Trophoblast cell (in vitro differentiated cells and primary cell): ENCODE measurements around the gene ADAM17.

ENCODE experiments used
- DNase-seq, 2 donors: peaks; one replicate each; pipeline ENCODE4 v3.0.0-alpha.2; 2016
- H2AFZ ChIP-seq: 2 replicates; pipeline ENCODE4 v1.6.1; 2013; ENCODE audit warnings: low read length, moderate library complexity, mild to moderate bottlenecking; ENCODE audit not compliant: insufficient read depth, poor library complexity
- H2AK5ac ChIP-seq: 2 replicates; pipeline ENCODE4 v1.6.1; 2013; ENCODE audit warnings: mild to moderate bottlenecking, low read length
- H2BK120ac ChIP-seq: 2 replicates; pipeline ENCODE4 v1.6.1; 2013; ENCODE audit warnings: low read length, mild to moderate bottlenecking, moderate library complexity; ENCODE audit not compliant: insufficient read depth, poor library complexity
- H2BK12ac ChIP-seq: 2 replicates; pipeline ENCODE4 v1.6.1; 2013; ENCODE audit warnings: mild to moderate bottlenecking, low read length, moderate library complexity
- H2BK5ac ChIP-seq: 2 replicates; pipeline ENCODE4 v1.6.1; 2013; ENCODE audit warnings: low read length, low read depth, moderate library complexity, mild to moderate bottlenecking; ENCODE audit not compliant: poor library complexity
- H3K14ac ChIP-seq: 2 replicates; pipeline ENCODE4 v1.6.1; 2013; ENCODE audit warnings: mild to moderate bottlenecking, low read length
- H3K18ac ChIP-seq: 2 replicates; pipeline ENCODE4 v1.6.1; 2013; ENCODE audit warnings: mild to moderate bottlenecking, low read length
- H3K23ac ChIP-seq: 2 replicates; pipeline ENCODE4 v1.6.1; 2013; ENCODE audit warnings: low read length
- H3K27ac ChIP-seq: 2 replicates; pipeline ENCODE4 v1.5.1; 2013; ENCODE audit warnings: low read depth, mild to moderate bottlenecking, inconsistent platforms, low read length, moderate library complexity
- H3K27me3 ChIP-seq: 2 replicates; pipeline ENCODE4 v1.6.1; 2013; ENCODE audit warnings: inconsistent platforms, mild to moderate bottlenecking, low read length, moderate library complexity; ENCODE audit not compliant: insufficient read depth
- H3K36me3 ChIP-seq, 2 experiments: 1 replicate in 1 of 2; 2 replicates in 1 of 2; pipeline ENCODE4 v1.6.1; 2013; ENCODE audit warnings: low read length in 2 of 2, mild to moderate bottlenecking in 2 of 2, moderate library complexity in 1 of 2; ENCODE audit not compliant: insufficient read depth in 2 of 2, control insufficient read depth in 1 of 2
- H3K4ac ChIP-seq: 2 replicates; pipeline ENCODE4 v1.6.1; 2013; ENCODE audit warnings: low read depth, mild to moderate bottlenecking, low read length, moderate library complexity
- H3K4me1 ChIP-seq, 2 experiments: 1 replicate in 1 of 2; 2 replicates in 1 of 2; pipeline ENCODE4 v1.6.1; 2013; ENCODE audit warnings: low read length in 2 of 2, mild to moderate bottlenecking in 2 of 2, moderate library complexity in 1 of 2; ENCODE audit not compliant: insufficient read depth in 2 of 2, control insufficient read depth in 1 of 2
- H3K4me2 ChIP-seq: 2 replicates; pipeline ENCODE4 v1.6.1; 2013; ENCODE audit warnings: inconsistent platforms, mild to moderate bottlenecking, low read length, moderate library complexity
- H3K4me3 ChIP-seq: 2 replicates; pipeline ENCODE4 v1.5.1; 2013; ENCODE audit warnings: mild to moderate bottlenecking, low read depth, low read length, inconsistent platforms
- H3K79me1 ChIP-seq: one replicate; pipeline ENCODE4 v1.6.1; 2013; ENCODE audit warnings: low read length
- H3K79me2 ChIP-seq: 2 replicates; pipeline ENCODE4 v1.6.1; 2013; ENCODE audit warnings: low read length, mild to moderate bottlenecking; ENCODE audit not compliant: control insufficient read depth, insufficient read depth, poor library complexity
- H3K9ac ChIP-seq: 2 replicates; pipeline ENCODE4 v1.6.1; 2013; ENCODE audit warnings: mild to moderate bottlenecking, low read length
- H3K9me3 ChIP-seq: 2 replicates; pipeline ENCODE4 v1.6.1; 2013; ENCODE audit warnings: low read depth, mild to moderate bottlenecking, control low read depth, inconsistent platforms, low read length; ENCODE audit not compliant: insufficient read depth
- H4K12ac ChIP-seq: 2 replicates; pipeline ENCODE4 v1.6.1; 2013; ENCODE audit warnings: low read depth, mild to moderate bottlenecking, low read length, moderate library complexity
- H4K8ac ChIP-seq: 2 replicates; pipeline ENCODE4 v1.6.1; 2013; ENCODE audit warnings: low read depth, mild to moderate bottlenecking, low read length, moderate library complexity
- H4K91ac ChIP-seq: one replicate; pipeline ENCODE4 v1.6.1; 2013; ENCODE audit warnings: low read depth, mild to moderate bottlenecking, low read length, moderate library complexity
- WGBS: extraction: QIAGEN DNeasy Blood & Tissue Kit; methylation state at CpG from one replicate; pipeline ENCODE4 v1.1.7; 2013; ENCODE audit warnings: missing lambda C conversion rate; ENCODE audit not compliant: insufficient read length, insufficient coverage; ENCODE audit errors: extremely low coverage; 5-methylcytosine and 5-hydroxymethylcytosine counted together

Gene ADAM17

GRCh38 chr2:9593925-9594324 lies 38.3 kb upstream of the ADAM17 start:
- Histone ChIP-seq H3K18ac (no peak overlapping the region), H3K14ac (no peak overlapping the region), H3K79me1 (no peaks in the 10 kb centered on the region), H2AK5ac (no peak overlapping the region), H4K91ac (no peak overlapping the region), H3K36me3 (peaks cover 5 to 8% of the 10 kb centered on the region in 2 experiments), H3K4me3 (no peak overlapping the region), H3K9ac (no peak overlapping the region), H3K4me1 (peaks cover 0 to 4% of the 10 kb centered on the region in 2 experiments), H4K12ac (no peak overlapping the region), H2BK5ac (no peak overlapping the region), H3K9me3 (no peaks in the 10 kb centered on the region), H2BK120ac (no peak overlapping the region), H2BK12ac (no peak overlapping the region), H3K4me2 (no peak overlapping the region), H3K4ac (no peak overlapping the region), H4K8ac (no peak overlapping the region), H3K79me2 (peaks cover 6% of the 10 kb centered on the region), H2AFZ (no peak overlapping the region), H3K27me3 (no peaks in the 10 kb centered on the region), H3K27ac (no peak overlapping the region), H3K23ac (no peak overlapping the region)
- DNase-seq: no peak
- WGBS: 100% methylated on average over 1 of the region's 4 CpGs

GRCh38 chr2:9592699-9593098 lies 37.1 kb upstream of the ADAM17 start:
- Histone ChIP-seq H3K9ac (no peak overlapping the region), H4K91ac (no peak overlapping the region), H3K9me3 (no peaks in the 10 kb centered on the region), H3K4me1 (peaks cover 0 to 4% of the 10 kb centered on the region in 2 experiments), H3K27me3 (no peaks in the 10 kb centered on the region), H3K36me3 (peaks cover 8 to 10% of the 10 kb centered on the region in 2 experiments), H2BK120ac (no peak overlapping the region), H4K8ac (no peak overlapping the region), H2AFZ (no peak overlapping the region), H4K12ac (no peak overlapping the region), H3K4me3 (no peak overlapping the region), H3K23ac (no peak overlapping the region), H3K27ac (no peak overlapping the region), H3K4ac (no peak overlapping the region), H3K79me2 (peaks cover 6% of the 10 kb centered on the region), H3K14ac (no peak overlapping the region), H2BK12ac (no peak overlapping the region), H2AK5ac (no peak overlapping the region), H3K79me1 (no peaks in the 10 kb centered on the region), H3K4me2 (no peak overlapping the region), H3K18ac (no peak overlapping the region), H2BK5ac (no peak overlapping the region)
- DNase-seq: no peak
- no CpG with 5 or more reads among the region's 3 CpGs for WGBS

GRCh38 chr2:9590641-9591040 lies 35.0 kb upstream of the ADAM17 start:
- no peak overlapping the region for H2AFZ ChIP-seq
- H3K4ac ChIP-seq: no peak overlapping the region
- no peak overlapping the region for H3K27ac ChIP-seq
- no peak overlapping the region for H3K4me3 ChIP-seq
- peaks cover 0 to 2% of the 10 kb centered on the region in 2 experiments for H3K4me1 ChIP-seq
- no peak overlapping the region for H2BK120ac ChIP-seq
- no CpG with 5 or more reads among the region's 3 CpGs for WGBS
- H2BK5ac ChIP-seq: no peak overlapping the region
- no peak overlapping the region for H3K14ac ChIP-seq
- no peaks in the 10 kb centered on the region for H3K9me3 ChIP-seq
- H4K8ac ChIP-seq: no peak overlapping the region
- H3K79me2 ChIP-seq: peaks cover 2% of the 10 kb centered on the region
- H3K36me3 ChIP-seq: peaks cover 7 to 12% of the 10 kb centered on the region in 2 experiments
- H3K23ac ChIP-seq: no peak overlapping the region
- H2AK5ac ChIP-seq: no peak overlapping the region
- H4K12ac ChIP-seq: no peak overlapping the region
- H3K18ac ChIP-seq: no peak overlapping the region
- H3K79me1 ChIP-seq: no peaks in the 10 kb centered on the region
- DNase-seq: no peak
- no peak overlapping the region for H2BK12ac ChIP-seq
- no peak overlapping the region for H3K9ac ChIP-seq
- no peaks in the 10 kb centered on the region for H3K27me3 ChIP-seq
- H3K4me2 ChIP-seq: no peak overlapping the region
- no peak overlapping the region for H4K91ac ChIP-seq

DNA sequence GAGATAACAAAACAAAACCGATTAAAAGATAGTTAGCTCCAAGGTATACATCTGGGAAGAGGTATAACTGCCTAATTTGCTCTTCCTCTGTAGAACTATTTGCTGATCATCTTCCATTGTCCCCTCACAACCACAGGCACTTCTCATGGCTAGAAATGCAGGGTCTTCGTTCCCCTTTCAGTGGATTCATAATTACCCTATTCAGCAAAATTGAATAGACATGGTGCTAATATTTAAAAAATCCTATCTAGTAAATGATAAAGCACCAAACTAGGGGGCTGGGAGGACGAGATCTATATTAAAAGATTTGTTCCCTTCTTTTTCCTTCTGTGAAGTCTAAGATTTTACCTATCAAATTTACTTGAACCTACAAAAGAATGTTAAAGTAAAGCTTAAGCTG lies 30.8 kb upstream of the ADAM17 start:
- Histone ChIP-seq H2BK5ac (no peak overlapping the region), H3K36me3 (peaks cover 10 to 17% of the 10 kb centered on the region in 2 experiments), H3K79me2 (no peaks in the 10 kb centered on the region), H3K9me3 (no peaks in the 10 kb centered on the region), H3K4me2 (no peak overlapping the region), H3K14ac (no peak overlapping the region), H2AK5ac (no peak overlapping the region), H4K8ac (no peak overlapping the region), H3K4me3 (no peak overlapping the region), H3K18ac (no peak overlapping the region), H3K4ac (no peak overlapping the region), H3K79me1 (no peaks in the 10 kb centered on the region), H3K27me3 (no peaks in the 10 kb centered on the region), H3K27ac (no peak overlapping the region), H3K4me1 (no peaks in the 10 kb centered on the region), H3K23ac (no peak overlapping the region), H2AFZ (no peak overlapping the region), H2BK12ac (no peak overlapping the region), H4K91ac (no peak overlapping the region), H3K9ac (no peak overlapping the region), H2BK120ac (no peak overlapping the region), H4K12ac (no peak overlapping the region)
- no peak for DNase-seq
- WGBS: no CpG with 5 or more reads among the region's 3 CpGs
